ENCODE data around the gene THADA.

Gene THADA

DNA sequence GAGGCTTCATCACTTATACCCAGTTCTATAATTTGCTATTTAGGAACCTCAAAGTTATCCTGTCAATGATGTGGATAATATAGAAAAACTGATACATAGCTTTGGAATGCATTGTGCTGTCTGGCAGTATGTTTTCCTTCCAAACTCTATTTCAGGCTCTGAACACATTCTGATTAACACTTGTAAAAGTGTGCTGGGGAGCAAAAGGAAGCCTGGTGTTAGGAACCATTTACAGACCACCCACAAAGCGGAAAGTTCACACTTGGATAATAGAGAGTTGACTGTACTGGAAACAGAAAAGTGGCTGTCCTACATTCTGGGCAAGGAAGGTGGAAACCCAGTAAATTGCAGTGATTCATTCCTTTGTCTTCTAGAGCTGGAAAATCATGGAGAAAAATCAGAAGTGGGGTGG, 254.9 kb downstream of the THADA start:
- TF ChIP-seq, protein P1, sequence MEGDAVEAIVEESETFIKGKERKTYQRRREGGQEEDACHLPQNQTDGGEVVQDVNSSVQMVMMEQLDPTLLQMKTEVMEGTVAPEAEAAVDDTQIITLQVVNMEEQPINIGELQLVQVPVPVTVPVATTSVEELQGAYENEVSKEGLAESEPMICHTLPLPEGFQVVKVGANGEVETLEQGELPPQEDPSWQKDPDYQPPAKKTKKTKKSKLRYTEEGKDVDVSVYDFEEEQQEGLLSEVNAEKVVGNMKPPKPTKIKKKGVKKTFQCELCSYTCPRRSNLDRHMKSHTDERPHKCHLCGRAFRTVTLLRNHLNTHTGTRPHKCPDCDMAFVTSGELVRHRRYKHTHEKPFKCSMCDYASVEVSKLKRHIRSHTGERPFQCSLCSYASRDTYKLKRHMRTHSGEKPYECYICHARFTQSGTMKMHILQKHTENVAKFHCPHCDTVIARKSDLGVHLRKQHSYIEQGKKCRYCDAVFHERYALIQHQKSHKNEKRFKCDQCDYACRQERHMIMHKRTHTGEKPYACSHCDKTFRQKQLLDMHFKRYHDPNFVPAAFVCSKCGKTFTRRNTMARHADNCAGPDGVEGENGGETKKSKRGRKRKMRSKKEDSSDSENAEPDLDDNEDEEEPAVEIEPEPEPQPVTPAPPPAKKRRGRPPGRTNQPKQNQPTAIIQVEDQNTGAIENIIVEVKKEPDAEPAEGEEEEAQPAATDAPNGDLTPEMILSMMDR (IDR thresholded peaks at IDR 0.05; ENCODE audit: extremely low read depth, missing control alignments) = no peak
- DNase-seq (ENCODE audit: low spot score) = no peak

DNA sequence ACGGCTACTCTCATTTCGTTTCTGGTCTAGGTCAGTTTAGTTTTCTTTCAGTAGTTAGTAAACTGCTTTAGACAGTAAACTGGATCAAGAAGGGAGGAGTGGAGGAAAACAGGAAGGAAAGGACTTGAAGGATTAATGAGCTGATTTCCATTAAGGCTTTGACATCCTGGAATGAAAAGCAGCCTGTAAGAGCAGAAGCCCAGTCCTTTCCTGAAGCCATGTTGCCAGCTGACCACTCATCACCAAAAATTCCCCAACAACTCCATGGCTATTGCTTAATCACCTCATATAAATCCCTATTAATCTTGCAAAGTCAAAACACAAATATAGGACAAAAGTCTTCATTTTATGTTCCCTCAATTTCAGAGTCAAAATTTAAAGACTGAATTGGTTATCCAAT, 255.8 kb downstream of the THADA start:
- DNase-seq (ENCODE audit: low spot score) = no peak
- TF ChIP-seq, protein P1 (IDR thresholded peaks at IDR 0.05; ENCODE audit: extremely low read depth, missing control alignments) = no peak

DNA sequence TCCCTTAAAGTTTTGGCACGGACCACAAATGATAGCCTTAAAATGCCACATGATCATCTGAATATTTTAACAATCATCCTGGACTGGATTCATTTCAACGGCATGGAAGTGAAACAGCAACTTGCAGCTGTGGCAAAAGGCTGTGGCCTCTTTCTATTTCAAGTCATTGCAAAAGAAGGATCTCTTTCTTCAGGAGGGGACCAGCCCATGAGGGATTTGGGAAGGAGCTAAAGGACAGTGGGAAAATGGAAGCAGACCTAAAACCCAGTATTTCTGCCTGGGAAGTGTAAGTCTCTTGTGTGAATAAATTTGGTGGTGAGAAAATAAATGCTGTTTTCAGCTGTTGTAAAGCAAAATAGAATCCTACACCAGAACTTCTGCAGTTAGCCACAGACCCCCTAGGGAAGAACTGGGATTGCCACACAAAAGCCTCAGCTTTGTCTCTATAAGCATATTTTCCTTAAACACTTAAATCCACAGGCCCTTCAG, 262.1 kb downstream of the THADA start:
- DNase-seq (ENCODE audit: low spot score) = no peak
- TF ChIP-seq, protein P1 (IDR thresholded peaks at IDR 0.05; ENCODE audit: extremely low read depth, missing control alignments) = no peak

DNA sequence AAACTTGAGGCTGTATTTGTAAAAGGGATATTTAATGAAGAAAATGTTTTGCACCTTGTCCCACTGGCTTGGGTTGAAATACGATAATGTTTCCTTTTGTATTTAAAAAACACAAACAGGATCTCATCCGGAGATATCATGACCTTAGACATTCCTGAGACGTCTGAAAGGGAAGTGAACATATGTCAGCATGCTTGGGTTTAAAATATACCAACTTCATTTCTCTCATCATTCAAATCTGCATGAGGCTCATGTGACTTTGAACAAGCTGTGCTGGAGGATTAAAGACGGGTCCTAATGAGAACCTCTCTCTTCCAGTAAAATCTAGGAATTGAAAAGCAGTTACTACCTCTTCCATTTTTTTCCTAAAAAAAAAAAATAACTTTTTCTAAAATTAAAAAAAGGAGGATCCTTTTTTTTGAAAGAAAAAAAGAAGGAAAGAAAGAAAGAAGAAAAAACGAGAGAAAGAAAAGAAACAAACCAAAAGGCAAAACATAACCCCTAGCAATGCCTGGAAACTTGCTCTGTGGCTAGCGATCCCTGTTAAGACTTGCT, 262.7 kb downstream of the THADA start:
- no peak for DNase-seq (ENCODE audit: low spot score)
- TF ChIP-seq, protein P1 (IDR thresholded peaks at IDR 0.05; ENCODE audit: extremely low read depth, missing control alignments) = no peak

DNA sequence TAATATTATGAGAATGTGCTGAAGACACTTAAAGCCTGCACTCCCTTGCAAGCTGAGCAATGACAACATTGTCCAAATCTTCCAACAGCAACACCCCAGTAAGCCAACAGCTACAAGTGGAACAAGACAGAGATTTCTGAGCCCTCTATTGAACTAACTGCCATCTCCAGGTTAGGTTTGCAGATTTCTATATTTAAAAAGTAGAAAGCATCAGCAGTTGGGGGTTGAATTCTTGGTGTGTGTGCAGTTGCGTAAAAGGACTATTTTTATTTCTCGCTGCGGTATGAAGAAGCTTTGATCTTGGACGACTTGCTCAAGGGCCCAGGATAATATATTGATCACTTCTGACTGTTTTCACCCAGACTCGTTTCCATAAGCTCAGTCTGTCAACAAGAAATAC, 263.2 kb downstream of the THADA start:
- TF ChIP-seq, protein P1 (IDR thresholded peaks at IDR 0.05; ENCODE audit: extremely low read depth, missing control alignments) = no peak
- DNase-seq (ENCODE audit: low spot score) = no peak

DNA sequence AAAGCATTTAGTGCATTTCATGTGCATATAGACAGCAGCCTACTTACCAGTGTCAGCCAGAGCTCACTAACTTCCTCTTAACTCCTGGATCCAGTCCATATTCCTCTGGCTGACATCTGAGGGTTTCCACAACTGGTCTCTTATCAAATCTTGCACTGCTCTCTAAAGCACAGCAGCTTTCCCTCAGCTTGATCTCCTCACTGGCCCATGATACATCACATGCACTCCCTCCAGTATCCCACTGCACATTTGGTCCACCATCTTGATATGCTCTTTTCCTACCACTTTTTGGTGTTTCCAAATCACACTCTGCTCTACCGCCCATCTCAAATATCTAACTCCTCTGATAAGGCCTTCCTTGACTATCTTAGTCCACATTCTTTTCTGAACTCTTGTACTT, 264.4 kb downstream of the THADA start:
- TF ChIP-seq, protein P1 (IDR thresholded peaks at IDR 0.05; ENCODE audit: extremely low read depth, missing control alignments) = no peak
- DNase-seq (ENCODE audit: low spot score) = no peak

DNA sequence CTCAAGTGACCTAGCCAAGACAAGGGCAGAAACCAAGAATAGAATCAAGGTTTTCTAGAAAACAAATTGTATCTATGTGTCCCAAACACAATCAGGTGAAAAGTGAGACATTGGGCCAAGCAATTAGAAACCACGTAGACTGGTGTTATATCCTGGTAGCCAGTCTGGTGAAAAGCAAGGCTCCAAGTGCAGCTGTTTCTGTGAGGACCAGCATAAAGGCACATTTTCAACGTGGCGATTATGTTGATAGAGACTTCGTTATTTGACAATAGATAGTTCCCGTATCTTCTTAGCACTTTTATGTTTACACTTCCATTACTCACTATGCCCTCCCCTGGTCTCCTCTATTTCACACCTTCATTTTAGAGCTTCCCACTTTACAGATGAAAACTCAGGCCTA, 266.2 kb downstream of the THADA start:
- no peak for DNase-seq (ENCODE audit: low spot score)
- TF ChIP-seq, protein P1 (IDR thresholded peaks at IDR 0.05; ENCODE audit: extremely low read depth, missing control alignments) = no peak
